ENCODE data around the gene SDF4. TPM values are rescaled to one million over a fixed set of nuclear protein-coding genes. Genes with fewer than 3 reads are reported as not detected.

The SDF4 gene
- total RNA-seq, 1 experiment from 2014 or later = 82.0 TPM

GRCh38 chr1:1168451-1169411 lies 63.1 kb downstream of the SDF4 start:
- peaks cover 0 to 9% (median 0%) of the 10 kb centered on the region in 3 experiments; a peak in 3 of 7 replicates for H3K36me3 Mint-ChIP-seq (ENCODE audit: insufficient read depth in 1 of 3, low read depth in 3 of 3)

More at GRCh38 chr1:1168451-1169411, 63.1 kb downstream of the SDF4 start:
- peak; percentile 24 for DNase-seq
- no peaks in the 10 kb centered on the region for H3K27me3 ChIP-seq (ENCODE audit: insufficient read depth, low read length)
- H4K91ac ChIP-seq (ENCODE audit: insufficient read length, low read depth, low read length) = no peak overlapping the region
- no peak overlapping the region for H3K4ac ChIP-seq (ENCODE audit: low read depth, low read length)
- H3K18ac ChIP-seq (ENCODE audit: insufficient read length, low read depth, low read length) = no peak overlapping the region
- Mint-ChIP-seq H3K27ac (no peak overlapping the region), H3K27me3 (ENCODE audit: low read depth) (peaks cover 3% of the 10 kb centered on the region), H3K4me1 (peaks cover 21 to 31% of the 10 kb centered on the region in 2 experiments), H3K9me3 (no peaks in the 10 kb centered on the region), H3K4me3 (no peak overlapping the region)
- no peak overlapping the region for H3K56ac ChIP-seq (ENCODE audit: insufficient read length, low read depth, low read length)
- no peak overlapping the region for H2BK12ac ChIP-seq (ENCODE audit: insufficient read length, low read depth, low read length)
- TF ChIP-seq, protein P1, sequence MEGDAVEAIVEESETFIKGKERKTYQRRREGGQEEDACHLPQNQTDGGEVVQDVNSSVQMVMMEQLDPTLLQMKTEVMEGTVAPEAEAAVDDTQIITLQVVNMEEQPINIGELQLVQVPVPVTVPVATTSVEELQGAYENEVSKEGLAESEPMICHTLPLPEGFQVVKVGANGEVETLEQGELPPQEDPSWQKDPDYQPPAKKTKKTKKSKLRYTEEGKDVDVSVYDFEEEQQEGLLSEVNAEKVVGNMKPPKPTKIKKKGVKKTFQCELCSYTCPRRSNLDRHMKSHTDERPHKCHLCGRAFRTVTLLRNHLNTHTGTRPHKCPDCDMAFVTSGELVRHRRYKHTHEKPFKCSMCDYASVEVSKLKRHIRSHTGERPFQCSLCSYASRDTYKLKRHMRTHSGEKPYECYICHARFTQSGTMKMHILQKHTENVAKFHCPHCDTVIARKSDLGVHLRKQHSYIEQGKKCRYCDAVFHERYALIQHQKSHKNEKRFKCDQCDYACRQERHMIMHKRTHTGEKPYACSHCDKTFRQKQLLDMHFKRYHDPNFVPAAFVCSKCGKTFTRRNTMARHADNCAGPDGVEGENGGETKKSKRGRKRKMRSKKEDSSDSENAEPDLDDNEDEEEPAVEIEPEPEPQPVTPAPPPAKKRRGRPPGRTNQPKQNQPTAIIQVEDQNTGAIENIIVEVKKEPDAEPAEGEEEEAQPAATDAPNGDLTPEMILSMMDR (conservative IDR thresholded peaks at IDR 0.05) = no peak
- no peak overlapping the region for H3K23ac ChIP-seq (ENCODE audit: insufficient read length, low read depth, low read length)
- no peak overlapping the region for H2BK5ac ChIP-seq (ENCODE audit: insufficient read length, low read length)
- WGBS (ENCODE audit: extremely low coverage, insufficient read length, low lambda C conversion rate) = no CpG with 5 or more reads among the region's 37 CpGs
- no peak overlapping the region for H2BK15ac ChIP-seq (ENCODE audit: low read depth, low read length)
- no peaks in the 10 kb centered on the region for H3K79me2 ChIP-seq (ENCODE audit: insufficient read depth, low read length)
- H3T11ph ChIP-seq (ENCODE audit: low read length) = no peak overlapping the region
- H4K20me1 ChIP-seq (ENCODE audit: control insufficient read depth, insufficient read depth, insufficient read length) = no peaks in the 10 kb centered on the region
- no peak overlapping the region for H4K5ac ChIP-seq (ENCODE audit: insufficient read length, low read depth, low read length)
- H3K23me2 ChIP-seq (ENCODE audit: insufficient read length, low read depth, low read length, poor library complexity, severe bottlenecking) = peaks cover 3% of the 10 kb centered on the region
- H3K4me2 ChIP-seq (ENCODE audit: insufficient read depth, insufficient read length, low read length) = no peak overlapping the region
- H2BK120ac ChIP-seq (ENCODE audit: low read depth, low read length, poor library complexity, severe bottlenecking) = no peak overlapping the region
- H3K14ac ChIP-seq (ENCODE audit: insufficient read depth, low read length) = no peak overlapping the region
- H3K79me1 ChIP-seq (ENCODE audit: insufficient read depth, low read depth, low read length, poor library complexity, severe bottlenecking) = no peaks in the 10 kb centered on the region
- no peaks in the 10 kb centered on the region for H3K9me3 ChIP-seq (ENCODE audit: control insufficient read depth, low read depth, low read length)
- H2AK5ac ChIP-seq (ENCODE audit: insufficient read length, low read length) = no peak overlapping the region
- no peaks in the 10 kb centered on the region; the same call in 1 of the 2 replicates for H3K4me1 ChIP-seq (ENCODE audit: insufficient read depth, low read length)
- H2BK20ac ChIP-seq (ENCODE audit: low read depth, low read length, poor library complexity, severe bottlenecking) = no peak overlapping the region
- no peak overlapping the region for H3K27ac ChIP-seq (ENCODE audit: insufficient read length, low read depth, low read length)
- H3K9ac ChIP-seq (ENCODE audit: extremely low read depth, insufficient read length, low read length) = no peak overlapping the region
- H4K8ac ChIP-seq (replicated peaks; ENCODE audit: insufficient read length, low read depth, low read length) = no peak overlapping the region
- no peak overlapping the region for H2AFZ ChIP-seq (ENCODE audit: low read length)

Data from H9 (cell line).